ENCODE measurements around the gene NSUN2.

The NSUN2 gene

DNA sequence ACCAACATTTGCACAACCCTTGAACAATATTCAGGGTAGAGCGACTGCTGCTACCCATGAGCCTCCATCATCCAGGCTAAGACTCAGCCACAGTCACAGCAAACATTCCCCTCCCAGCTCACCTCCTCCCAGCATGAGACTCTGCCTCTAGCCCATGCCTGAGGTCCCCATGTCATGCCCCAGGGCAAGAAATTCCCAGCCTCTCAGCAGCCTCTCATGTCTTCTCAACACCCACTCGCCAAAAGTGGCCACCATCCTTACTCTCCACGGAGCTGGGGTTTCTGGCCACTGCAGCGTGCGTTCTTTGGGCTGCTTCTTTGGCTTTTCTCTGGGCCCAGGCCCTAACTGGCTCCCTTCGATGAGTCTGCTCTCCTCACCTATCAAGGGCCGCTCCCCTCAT lies 82.2 kb downstream of the NSUN2 start:
- Mint-ChIP-seq H3K27me3 (peaks cover 15% of the 10 kb centered on the region), H3K27ac (no peak overlapping the region)
- DNase-seq = no peak

More for the DNA sequence above, 82.2 kb downstream of the NSUN2 start:
- H3K4me1 Mint-ChIP-seq = no peaks in the 10 kb centered on the region
- H3K9me3 Mint-ChIP-seq = peaks cover 0 to 6% of the 10 kb centered on the region in 2 donors
- no peak for ATAC-seq
- no peak overlapping the region for H3K4me3 Mint-ChIP-seq
